Esophagus squamous epithelium (tissue), 4 donors: Measurements from ENCODE around the gene ADCK1.

Experiments used
- POLR2A ChIP-seq, 4 donors: fragments of 450-650 bp; IDR thresholded peaks; one replicate each; pipeline ENCODE4 v1.6.1; 2017; ENCODE audit warnings: antibody characterized with exemption in 4 of 4, mild to moderate bottlenecking in 4 of 4, moderate library complexity in 3 of 4
- TF ChIP-seq, protein P1 (sequence below), 6 experiments: fragments of 450-650 bp in 4 of 6; fragments of 200-600 bp in 2 of 6; sonication (generic) in 2 of 6; IDR thresholded peaks; one replicate each; pipeline ENCODE4 v1.5.1; 2016 to 2019; ENCODE audit warnings: antibody characterized with exemption in 6 of 6, mild to moderate bottlenecking in 4 of 6, moderate library complexity in 4 of 6

- TF ChIP-seq, protein P1, sequence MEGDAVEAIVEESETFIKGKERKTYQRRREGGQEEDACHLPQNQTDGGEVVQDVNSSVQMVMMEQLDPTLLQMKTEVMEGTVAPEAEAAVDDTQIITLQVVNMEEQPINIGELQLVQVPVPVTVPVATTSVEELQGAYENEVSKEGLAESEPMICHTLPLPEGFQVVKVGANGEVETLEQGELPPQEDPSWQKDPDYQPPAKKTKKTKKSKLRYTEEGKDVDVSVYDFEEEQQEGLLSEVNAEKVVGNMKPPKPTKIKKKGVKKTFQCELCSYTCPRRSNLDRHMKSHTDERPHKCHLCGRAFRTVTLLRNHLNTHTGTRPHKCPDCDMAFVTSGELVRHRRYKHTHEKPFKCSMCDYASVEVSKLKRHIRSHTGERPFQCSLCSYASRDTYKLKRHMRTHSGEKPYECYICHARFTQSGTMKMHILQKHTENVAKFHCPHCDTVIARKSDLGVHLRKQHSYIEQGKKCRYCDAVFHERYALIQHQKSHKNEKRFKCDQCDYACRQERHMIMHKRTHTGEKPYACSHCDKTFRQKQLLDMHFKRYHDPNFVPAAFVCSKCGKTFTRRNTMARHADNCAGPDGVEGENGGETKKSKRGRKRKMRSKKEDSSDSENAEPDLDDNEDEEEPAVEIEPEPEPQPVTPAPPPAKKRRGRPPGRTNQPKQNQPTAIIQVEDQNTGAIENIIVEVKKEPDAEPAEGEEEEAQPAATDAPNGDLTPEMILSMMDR (IDR thresholded peaks at IDR 0.05): no peak
- TF ChIP-seq POLR2A (IDR thresholded peaks at IDR 0.05): no peak
These were observed 17.7 kb upstream of the ADCK1 start for GRCh38 chr14:77782202-77782601.
